HG03457 (cell line): Measurements from ENCODE around the gene MRPL38.
A peak's percentile ranks its signal among the peaks of the same experiment; 100 is the strongest.
"Not testable (repeated sequence)": the region's sequence is repeated elsewhere in the genome, so short reads cannot be mapped to it uniquely, and the experiment has no call there.

ENCODE experiments used
- ATAC-seq: cut with Tn5 transposase; IDR thresholded peaks from one replicate; pipeline ENCODE4 v1.9.1; 2021; ENCODE audit warnings: moderate number of reproducible peaks; ENCODE audit not compliant: unreplicated experiment

MRPL38 gene

GRCh38 chr17:75877752-75878173, 26.9 kb downstream of the MRPL38 start:
- ATAC-seq: no peak

GRCh38 chr17:75876938-75877751, 27.5 kb downstream of the MRPL38 start:
- ATAC-seq: no peak

- no peak for ATAC-seq
Measured at GRCh38 chr17:75876190-75876937, 28.3 kb downstream of the MRPL38 start.

- no peak for ATAC-seq
Measured at GRCh38 chr17:75875940-75876189, 28.8 kb downstream of the MRPL38 start.

- ATAC-seq: no peak
Measured at GRCh38 chr17:75875182-75875939, 29.3 kb downstream of the MRPL38 start.

GRCh38 chr17:75874323-75875181, 30.1 kb downstream of the MRPL38 start:
- ATAC-seq: no peak

- no peak for ATAC-seq
Measured at GRCh38 chr17:75873587-75874322, 30.9 kb downstream of the MRPL38 start.

GRCh38 chr17:75872434-75873351, 32.0 kb downstream of the MRPL38 start:
- ATAC-seq: no peak

GRCh38 chr17:75870228-75870627, 34.5 kb downstream of the MRPL38 start:
- not testable (repeated sequence) for ATAC-seq

GRCh38 chr17:75869282-75870141, 35.2 kb downstream of the MRPL38 start:
- no peak for ATAC-seq

- not testable (repeated sequence) for ATAC-seq
Measured at GRCh38 chr17:75868730-75869281, 35.9 kb downstream of the MRPL38 start.

GRCh38 chr17:75865404-75866188, 39.1 kb downstream of the MRPL38 start:
- not testable (repeated sequence) for ATAC-seq

- ATAC-seq: not testable (repeated sequence)
Measured at GRCh38 chr17:75864887-75865286, 39.8 kb downstream of the MRPL38 start.

GRCh38 chr17:75864448-75864871, 40.2 kb downstream of the MRPL38 start:
- ATAC-seq: peak; percentile 63

- no peak for ATAC-seq
Measured at GRCh38 chr17:75861927-75862317, 42.8 kb downstream of the MRPL38 start.

- ATAC-seq: not testable (repeated sequence)
Measured at GRCh38 chr17:75859358-75859757, 45.3 kb downstream of the MRPL38 start.
